HL-60/S4 (cell line): ENCODE measurements around the gene IL20RA.

Experiments used
- in situ Hi-C: fragments of 300-500 bp; cut with MboI; formaldehyde crosslinking; loops from 2 replicates; pipeline ENCODE4 v1.14.3; 2022; ENCODE audit warnings: low sequenced_read_pairs

Gene IL20RA

GRCh38 chr6:137010128-137010718 lies 34.5 kb downstream of the IL20RA start:
- in situ Hi-C loops: no loop called here

- in situ Hi-C loops: no loop called here
These were observed 36.6 kb downstream of the IL20RA start for GRCh38 chr6:137008204-137008603.

- in situ Hi-C loops: no loop called here
These were observed 38.7 kb downstream of the IL20RA start for GRCh38 chr6:137006056-137006455.

- in situ Hi-C loops: no loop called here
These were observed 39.7 kb downstream of the IL20RA start for GRCh38 chr6:137005073-137005472.

GRCh38 chr6:137002505-137002904 lies 42.3 kb downstream of the IL20RA start:
- in situ Hi-C loops: no loop called here

- in situ Hi-C loops: no loop called here
These were observed 42.8 kb downstream of the IL20RA start for GRCh38 chr6:137001977-137002302.

- in situ Hi-C loops: no loop called here
These were observed 43.3 kb downstream of the IL20RA start for GRCh38 chr6:137001299-137001976.

GRCh38 chr6:137000825-137001224 lies 43.9 kb downstream of the IL20RA start:
- in situ Hi-C loops: no loop called here

GRCh38 chr6:136995521-136995920 lies 49.2 kb downstream of the IL20RA start:
- in situ Hi-C loops: no loop called here

- in situ Hi-C loops: no loop called here
These were observed 50.0 kb downstream of the IL20RA start for GRCh38 chr6:136994782-136995181.

GRCh38 chr6:136992113-136992512 lies 52.7 kb downstream of the IL20RA start:
- in situ Hi-C loops: no loop called here

- in situ Hi-C loops: no loop called here
These were observed 53.1 kb downstream of the IL20RA start for GRCh38 chr6:136991646-136992045.

- in situ Hi-C loops: no loop called here
These were observed 54.0 kb downstream of the IL20RA start for GRCh38 chr6:136990754-136991153.

- in situ Hi-C loops: no loop called here
These were observed 54.6 kb downstream of the IL20RA start for GRCh38 chr6:136990242-136990578.

GRCh38 chr6:136989571-136990241 lies 55.1 kb downstream of the IL20RA start:
- in situ Hi-C loops: no loop called here

- in situ Hi-C loops: no loop called here
These were observed 57.2 kb downstream of the IL20RA start for GRCh38 chr6:136987526-136987925.

- in situ Hi-C loops: no loop called here
These were observed 59.3 kb downstream of the IL20RA start for GRCh38 chr6:136985502-136985901.

GRCh38 chr6:136984578-136984977 lies 60.2 kb downstream of the IL20RA start:
- in situ Hi-C loops: no loop called here

GRCh38 chr6:136983687-136984086 lies 61.1 kb downstream of the IL20RA start:
- in situ Hi-C loops: no loop called here

- in situ Hi-C loops: no loop called here
These were observed 61.8 kb downstream of the IL20RA start for GRCh38 chr6:136982928-136983327.

- in situ Hi-C loops: no loop called here
These were observed 64.7 kb downstream of the IL20RA start for GRCh38 chr6:136980070-136980469.

- in situ Hi-C loops: no loop called here
These were observed 65.6 kb downstream of the IL20RA start for GRCh38 chr6:136979206-136979605.

GRCh38 chr6:136977075-136977474 lies 67.7 kb downstream of the IL20RA start:
- in situ Hi-C loops: no loop called here
